ENCODE measurements around the gene ABCA9.
"Not testable (repeated sequence)": the region's sequence is repeated elsewhere in the genome, so short reads cannot be mapped to it uniquely, and the experiment has no call there.

Gene ABCA9

GRCh38 chr17:69070378-69071232, 9.9 kb upstream of the ABCA9 start:
- not testable (repeated sequence) for H4K8ac ChIP-seq (ENCODE audit: low read depth, low read length); H3K4me3 ChIP-seq (ENCODE audit: low read depth, low read length); H3K9ac ChIP-seq (ENCODE audit: low read length); H3K14ac ChIP-seq (ENCODE audit: low read length); H2AK5ac ChIP-seq (ENCODE audit: low read length); H2BK12ac ChIP-seq (ENCODE audit: low read length); H4K91ac ChIP-seq (ENCODE audit: low read depth, low read length); H3K4ac ChIP-seq (ENCODE audit: low read depth, low read length); DNase-seq; H3K27me3 ChIP-seq (ENCODE audit: insufficient read depth, low read length); H3K9me3 ChIP-seq (ENCODE audit: insufficient read depth, low read depth, low read length); H3K18ac ChIP-seq (ENCODE audit: low read length); H4K12ac ChIP-seq (ENCODE audit: low read depth, low read length); H3K79me1 ChIP-seq (ENCODE audit: low read length); H2BK5ac ChIP-seq (ENCODE audit: low read depth, low read length, poor library complexity); H3K36me3 ChIP-seq (ENCODE audit: control insufficient read depth in 1 of 2, insufficient read depth in 2 of 2, low read length in 2 of 2); H3K79me2 ChIP-seq (ENCODE audit: control insufficient read depth, insufficient read depth, low read length, poor library complexity); H3K23ac ChIP-seq (ENCODE audit: low read length); H3K27ac ChIP-seq (ENCODE audit: low read depth, low read length); H3K4me2 ChIP-seq (ENCODE audit: low read length); H3K4me1 ChIP-seq (ENCODE audit: control insufficient read depth in 1 of 2, insufficient read depth in 2 of 2, low read length in 2 of 2); H2AFZ ChIP-seq (ENCODE audit: insufficient read depth, low read length, poor library complexity); H2BK120ac ChIP-seq (ENCODE audit: insufficient read depth, low read length, poor library complexity)
- WGBS (ENCODE audit: extremely low coverage, insufficient coverage, insufficient read length): no CpG with 5 or more reads among the region's 12 CpGs

- Histone ChIP-seq H3K23ac (ENCODE audit: low read length) (no peak overlapping the region), H3K79me1 (ENCODE audit: low read length) (no peaks in the 10 kb centered on the region), H4K91ac (ENCODE audit: low read depth, low read length) (no peak overlapping the region), H3K27ac (ENCODE audit: low read depth, low read length) (no peak overlapping the region), H2BK120ac (ENCODE audit: insufficient read depth, low read length, poor library complexity) (no peak overlapping the region), H3K36me3 (ENCODE audit: control insufficient read depth in 1 of 2, insufficient read depth in 2 of 2, low read length in 2 of 2) (no peaks in the 10 kb centered on the region), H4K12ac (ENCODE audit: low read depth, low read length) (no peak overlapping the region), H3K9me3 (ENCODE audit: insufficient read depth, low read depth, low read length) (no peaks in the 10 kb centered on the region), H3K9ac (ENCODE audit: low read length) (no peak overlapping the region), H2AFZ (ENCODE audit: insufficient read depth, low read length, poor library complexity) (no peak overlapping the region), H3K4ac (ENCODE audit: low read depth, low read length) (no peak overlapping the region), H3K4me3 (ENCODE audit: low read depth, low read length) (no peak overlapping the region), H3K79me2 (ENCODE audit: control insufficient read depth, insufficient read depth, low read length, poor library complexity) (no peaks in the 10 kb centered on the region), H3K18ac (ENCODE audit: low read length) (no peak overlapping the region), H3K14ac (ENCODE audit: low read length) (no peak overlapping the region), H2BK12ac (ENCODE audit: low read length) (no peak overlapping the region), H4K8ac (ENCODE audit: low read depth, low read length) (no peak overlapping the region), H3K4me1 (ENCODE audit: control insufficient read depth in 1 of 2, insufficient read depth in 2 of 2, low read length in 2 of 2) (no peaks in the 10 kb centered on the region), H2AK5ac (ENCODE audit: low read length) (no peak overlapping the region), H3K4me2 (ENCODE audit: low read length) (no peak overlapping the region), H2BK5ac (ENCODE audit: low read depth, low read length, poor library complexity) (no peak overlapping the region), H3K27me3 (ENCODE audit: insufficient read depth, low read length) (no peaks in the 10 kb centered on the region)
- DNase-seq: no peak
- WGBS (ENCODE audit: extremely low coverage, insufficient coverage, insufficient read length): no CpG with 5 or more reads among the region's 5 CpGs
These were observed 8.6 kb upstream of the ABCA9 start for GRCh38 chr17:69069226-69069750.

GRCh38 chr17:69067274-69068047, 6.7 kb upstream of the ABCA9 start:
- Histone ChIP-seq H3K14ac (ENCODE audit: low read length) (no peak overlapping the region), H3K27me3 (ENCODE audit: insufficient read depth, low read length) (no peaks in the 10 kb centered on the region), H2AFZ (ENCODE audit: insufficient read depth, low read length, poor library complexity) (no peak overlapping the region), H3K4ac (ENCODE audit: low read depth, low read length) (no peak overlapping the region), H3K36me3 (ENCODE audit: control insufficient read depth in 1 of 2, insufficient read depth in 2 of 2, low read length in 2 of 2) (no peaks in the 10 kb centered on the region), H3K27ac (ENCODE audit: low read depth, low read length) (no peak overlapping the region), H3K9ac (ENCODE audit: low read length) (no peak overlapping the region), H3K18ac (ENCODE audit: low read length) (no peak overlapping the region), H3K79me1 (ENCODE audit: low read length) (no peaks in the 10 kb centered on the region), H3K79me2 (ENCODE audit: control insufficient read depth, insufficient read depth, low read length, poor library complexity) (no peaks in the 10 kb centered on the region), H3K9me3 (ENCODE audit: insufficient read depth, low read depth, low read length) (no peaks in the 10 kb centered on the region), H4K12ac (ENCODE audit: low read depth, low read length) (no peak overlapping the region), H2BK12ac (ENCODE audit: low read length) (no peak overlapping the region), H2BK5ac (ENCODE audit: low read depth, low read length, poor library complexity) (no peak overlapping the region), H4K91ac (ENCODE audit: low read depth, low read length) (no peak overlapping the region), H4K8ac (ENCODE audit: low read depth, low read length) (no peak overlapping the region), H2BK120ac (ENCODE audit: insufficient read depth, low read length, poor library complexity) (no peak overlapping the region), H3K4me1 (ENCODE audit: control insufficient read depth in 1 of 2, insufficient read depth in 2 of 2, low read length in 2 of 2) (no peaks in the 10 kb centered on the region), H3K4me2 (ENCODE audit: low read length) (no peak overlapping the region), H3K4me3 (ENCODE audit: low read depth, low read length) (no peak overlapping the region), H3K23ac (ENCODE audit: low read length) (no peak overlapping the region), H2AK5ac (ENCODE audit: low read length) (no peak overlapping the region)
- no peak for DNase-seq
- no CpG with 5 or more reads among the region's 4 CpGs for WGBS (ENCODE audit: extremely low coverage, insufficient coverage, insufficient read length)

- H4K8ac ChIP-seq (ENCODE audit: low read depth, low read length): no peak overlapping the region
- H3K36me3 ChIP-seq (ENCODE audit: control insufficient read depth in 1 of 2, insufficient read depth in 2 of 2, low read length in 2 of 2): no peaks in the 10 kb centered on the region
- H2BK12ac ChIP-seq (ENCODE audit: low read length): no peak overlapping the region
- H3K4me2 ChIP-seq (ENCODE audit: low read length): no peak overlapping the region
- H3K9ac ChIP-seq (ENCODE audit: low read length): no peak overlapping the region
- no peak overlapping the region for H4K91ac ChIP-seq (ENCODE audit: low read depth, low read length)
- no peak overlapping the region for H3K18ac ChIP-seq (ENCODE audit: low read length)
- no peak overlapping the region for H2BK5ac ChIP-seq (ENCODE audit: low read depth, low read length, poor library complexity)
- WGBS (ENCODE audit: extremely low coverage, insufficient coverage, insufficient read length): no CpG with 5 or more reads among the region's 7 CpGs
- H3K4me3 ChIP-seq (ENCODE audit: low read depth, low read length): no peak overlapping the region
- DNase-seq: no peak
- no peak overlapping the region for H2BK120ac ChIP-seq (ENCODE audit: insufficient read depth, low read length, poor library complexity)
- no peak overlapping the region for H3K14ac ChIP-seq (ENCODE audit: low read length)
- H2AK5ac ChIP-seq (ENCODE audit: low read length): no peak overlapping the region
- H3K27me3 ChIP-seq (ENCODE audit: insufficient read depth, low read length): no peaks in the 10 kb centered on the region
- H3K9me3 ChIP-seq (ENCODE audit: insufficient read depth, low read depth, low read length): no peaks in the 10 kb centered on the region
- no peak overlapping the region for H3K27ac ChIP-seq (ENCODE audit: low read depth, low read length)
- no peak overlapping the region for H3K4ac ChIP-seq (ENCODE audit: low read depth, low read length)
- no peak overlapping the region for H3K23ac ChIP-seq (ENCODE audit: low read length)
- no peaks in the 10 kb centered on the region for H3K79me2 ChIP-seq (ENCODE audit: control insufficient read depth, insufficient read depth, low read length, poor library complexity)
- H2AFZ ChIP-seq (ENCODE audit: insufficient read depth, low read length, poor library complexity): no peak overlapping the region
- no peaks in the 10 kb centered on the region for H3K79me1 ChIP-seq (ENCODE audit: low read length)
- H4K12ac ChIP-seq (ENCODE audit: low read depth, low read length): no peak overlapping the region
- no peaks in the 10 kb centered on the region for H3K4me1 ChIP-seq (ENCODE audit: control insufficient read depth in 1 of 2, insufficient read depth in 2 of 2, low read length in 2 of 2)
These were observed 5.8 kb upstream of the ABCA9 start for GRCh38 chr17:69066482-69066881.
